Transverse colon (tissue), 4 donors: ENCODE results near the gene SHC2. TPM values are rescaled to one million over a fixed set of nuclear protein-coding genes. Genes with fewer than 3 reads are reported as not detected.
A peak's percentile ranks its signal among the peaks of the same experiment; 100 is the strongest.

Experiments used
- DNase-seq: peaks from one replicate; pipeline ENCODE4 v3.0.0-alpha.2; 2019
- H3K27ac ChIP-seq, 4 donors: fragments of 200-600 bp; sonication (generic); 2 replicates each; pipeline ENCODE4 v1.5.1; 2016 to 2018; ENCODE audit warnings: inconsistent platforms in 4 of 4
- H3K27me3 ChIP-seq: fragments of 200-600 bp; sonication (generic); 2 replicates; pipeline ENCODE4 v1.5.1; 2017; ENCODE audit warnings: inconsistent platforms
- H3K36me3 ChIP-seq, 4 donors: fragments of 200-600 bp; sonication (generic); 2 replicates each; pipeline ENCODE4 v1.5.1; 2017 to 2019; ENCODE audit warnings: inconsistent platforms in 4 of 4
- H3K4me1 ChIP-seq, 4 donors: fragments of 200-600 bp; sonication (generic); 2 replicates each; pipeline ENCODE4 v1.5.1; 2017 to 2020; ENCODE audit warnings: inconsistent platforms in 4 of 4
- H3K4me3 ChIP-seq, 4 donors: fragments of 200-600 bp; sonication (generic); 1 replicate in 1 of 4; 2 replicates in 3 of 4; pipeline versions ENCODE4 v1.5.1 to v1.6.1; 2017 to 2019; ENCODE audit warnings: inconsistent platforms in 4 of 4
- H3K9me3 ChIP-seq, 2 donors: fragments of 200-600 bp; sonication (generic); 2 replicates each; pipeline ENCODE4 v1.5.1; 2017 to 2019; ENCODE audit warnings: inconsistent platforms in 2 of 2
- EP300 ChIP-seq: sonication (generic); formaldehyde crosslinking; IDR thresholded peaks from one replicate; pipeline ENCODE4 v1.6.1; 2017; ENCODE audit warnings: antibody characterized with exemption, low read depth
- POLR2A ChIP-seq: fragments of 450-650 bp; IDR thresholded peaks from one replicate; pipeline ENCODE4 v1.6.1; 2016; ENCODE audit warnings: antibody characterized with exemption, mild to moderate bottlenecking, moderate library complexity
- POLR2AphosphoS5 ChIP-seq, 3 donors: sonication (generic); formaldehyde crosslinking; IDR thresholded peaks; one replicate each; pipeline ENCODE4 v1.6.1; 2016; ENCODE audit warnings: antibody characterized with exemption in 3 of 3
- WGBS, 2 donors: methylation state at CpG; one replicate each; pipeline ENCODE4 v1.1.5; 2018; ENCODE audit warnings: low coverage in 1 of 2; 5-methylcytosine and 5-hydroxymethylcytosine counted together
- in situ Hi-C, 4 donors: fragments of 200-750 bp; cut with MboI; loops; one replicate each; pipeline versions ENCODE4 v1.15.0 to v1.15.1; 2017; ENCODE audit warnings: low sequenced_read_pairs in 3 of 4, low pct_ligation_motif_present in 1 of 4, low pct_unique_long_range_greater_than_20kb in 1 of 4
- intact Hi-C: fragments of 100-400 bp; cut with DNase I; formaldehyde crosslinking; loops from one replicate; pipeline ENCODE4 v1.15.1; 2023; ENCODE audit warnings: low total_unique reads
- total RNA-seq, 4 donors: library from RNA; depleted of rRNA; stranded (reverse); fragments of >200 nt; gene quantifications; one replicate each; pipeline ENCODE4 v1.1.0, GENCODE V29; 2016
- TF ChIP-seq, protein P1 (sequence below), 5 experiments: fragments of 200-600 bp in 3 of 5; fragments of 450-650 bp in 2 of 5; sonication (generic) in 3 of 5; IDR thresholded peaks; 1 replicate in 2 of 5; 2 replicates in 3 of 5; pipeline ENCODE4 v1.5.1; 2016 to 2017; ENCODE audit warnings: antibody characterized with exemption in 5 of 5, inconsistent platforms in 3 of 5, mild to moderate bottlenecking in 2 of 5, moderate library complexity in 1 of 5

Gene SHC2
- total RNA-seq, 4 donors from 2014 or later = 6.3 to 30.3 (median 11.1) TPM

DNA sequence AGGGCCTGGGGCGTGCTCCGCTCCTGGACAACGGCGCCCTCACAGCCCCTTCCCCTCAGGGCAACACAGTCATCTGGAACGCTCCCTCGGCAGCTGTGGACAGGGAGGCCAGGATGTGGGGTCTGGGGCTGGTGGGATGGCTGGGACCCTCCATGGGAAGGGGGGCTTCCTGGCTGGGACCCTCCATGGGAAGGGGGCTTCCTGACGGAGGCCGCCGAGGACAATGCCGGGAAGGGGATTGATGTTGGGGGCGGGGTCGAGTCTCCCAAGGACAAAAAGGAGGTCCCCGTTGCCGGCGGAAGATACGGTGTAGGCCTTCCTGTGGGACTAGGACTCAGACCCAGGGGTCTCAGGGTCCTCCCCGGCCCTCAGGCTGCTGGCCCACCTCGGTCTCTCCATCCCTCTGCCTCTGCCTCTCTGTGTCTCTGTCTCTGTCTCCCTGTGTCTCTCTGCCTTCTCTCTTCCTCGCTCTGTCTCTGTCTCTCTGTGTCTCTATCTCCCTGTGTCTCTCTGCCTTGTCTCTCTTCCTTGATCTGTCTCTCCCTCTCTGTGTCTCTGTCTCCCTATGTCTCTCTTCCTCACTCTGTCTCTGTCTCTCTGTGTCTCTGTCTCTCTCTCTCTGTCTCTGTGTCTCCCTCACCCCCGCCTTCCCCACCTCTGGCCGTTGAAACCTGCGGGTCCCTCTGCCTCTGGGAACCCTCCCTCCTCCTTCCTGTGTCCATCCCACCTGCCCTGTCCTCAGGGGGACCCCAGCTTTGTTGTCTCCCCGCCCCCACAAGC lies 32.7 kb upstream of the SHC2 start:
- DNase-seq = no peak
- intact Hi-C loops = no loop called here
- TF ChIP-seq POLR2A (no peak), EP300 (no peak), POLR2AphosphoS5 (IDR thresholded peaks at IDR 0.05) (no peak)
- TF ChIP-seq, protein P1, sequence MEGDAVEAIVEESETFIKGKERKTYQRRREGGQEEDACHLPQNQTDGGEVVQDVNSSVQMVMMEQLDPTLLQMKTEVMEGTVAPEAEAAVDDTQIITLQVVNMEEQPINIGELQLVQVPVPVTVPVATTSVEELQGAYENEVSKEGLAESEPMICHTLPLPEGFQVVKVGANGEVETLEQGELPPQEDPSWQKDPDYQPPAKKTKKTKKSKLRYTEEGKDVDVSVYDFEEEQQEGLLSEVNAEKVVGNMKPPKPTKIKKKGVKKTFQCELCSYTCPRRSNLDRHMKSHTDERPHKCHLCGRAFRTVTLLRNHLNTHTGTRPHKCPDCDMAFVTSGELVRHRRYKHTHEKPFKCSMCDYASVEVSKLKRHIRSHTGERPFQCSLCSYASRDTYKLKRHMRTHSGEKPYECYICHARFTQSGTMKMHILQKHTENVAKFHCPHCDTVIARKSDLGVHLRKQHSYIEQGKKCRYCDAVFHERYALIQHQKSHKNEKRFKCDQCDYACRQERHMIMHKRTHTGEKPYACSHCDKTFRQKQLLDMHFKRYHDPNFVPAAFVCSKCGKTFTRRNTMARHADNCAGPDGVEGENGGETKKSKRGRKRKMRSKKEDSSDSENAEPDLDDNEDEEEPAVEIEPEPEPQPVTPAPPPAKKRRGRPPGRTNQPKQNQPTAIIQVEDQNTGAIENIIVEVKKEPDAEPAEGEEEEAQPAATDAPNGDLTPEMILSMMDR (IDR thresholded peaks at IDR 0.05) = no peak
- in situ Hi-C loops = no loop called here
- no peak overlapping the region for H3K27ac ChIP-seq
- 54 to 74% methylated on average over 4 to 23 of the region's 23 CpGs for WGBS, 2 donors
- H3K4me1 ChIP-seq = peaks cover 4 to 30% (median 19%) of the 10 kb centered on the region in 4 donors
- no peaks in the 10 kb centered on the region for H3K36me3 ChIP-seq
- H3K9me3 ChIP-seq = no peaks in the 10 kb centered on the region
- no peak overlapping the region for H3K4me3 ChIP-seq
- peaks cover 30% of the 10 kb centered on the region for H3K27me3 ChIP-seq

DNA sequence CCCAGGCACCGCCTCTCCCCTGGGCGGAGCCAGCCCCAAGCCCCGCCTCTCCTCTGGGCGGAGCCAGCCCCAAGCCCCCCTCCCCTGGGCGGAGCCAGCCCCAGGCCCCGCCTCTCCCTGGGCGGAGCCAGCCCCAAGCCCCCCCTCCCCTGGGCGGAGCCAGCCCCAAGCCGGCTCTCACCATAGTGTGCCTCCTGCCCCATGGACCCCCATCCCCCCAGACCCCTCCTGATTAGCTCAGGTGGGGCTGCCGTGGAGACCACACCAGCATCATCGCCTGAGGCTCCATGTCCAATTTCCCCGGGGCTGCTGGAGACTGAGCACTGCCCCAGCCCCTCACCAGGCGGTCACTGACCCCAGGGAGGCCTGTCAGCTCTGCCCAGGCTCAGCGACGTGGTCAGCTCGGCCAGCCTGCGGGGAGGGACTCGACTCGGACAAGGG lies 31.3 kb upstream of the SHC2 start:
- intact Hi-C loops (no loop called here), in situ Hi-C loops (no loop called here)
- Histone ChIP-seq H3K9me3 (no peaks in the 10 kb centered on the region), H3K27me3 (peaks cover 15% of the 10 kb centered on the region), H3K4me1 (peaks cover 4 to 22% (median 12%) of the 10 kb centered on the region in 4 donors), H3K36me3 (no peaks in the 10 kb centered on the region), H3K4me3 (no peak overlapping the region), H3K27ac (no peak overlapping the region)
- TF ChIP-seq EP300 = no peak
- no peak for TF ChIP-seq POLR2AphosphoS5 (IDR thresholded peaks at IDR 0.05)
- TF ChIP-seq POLR2A = no peak
- TF ChIP-seq, protein P1 (IDR thresholded peaks at IDR 0.05) = no peak
- 75% methylated on average over 9 of the region's 19 CpGs; no CpG with 5 or more reads in 1 of the 2 donors for WGBS, 2 donors
- DNase-seq = no peak

DNA sequence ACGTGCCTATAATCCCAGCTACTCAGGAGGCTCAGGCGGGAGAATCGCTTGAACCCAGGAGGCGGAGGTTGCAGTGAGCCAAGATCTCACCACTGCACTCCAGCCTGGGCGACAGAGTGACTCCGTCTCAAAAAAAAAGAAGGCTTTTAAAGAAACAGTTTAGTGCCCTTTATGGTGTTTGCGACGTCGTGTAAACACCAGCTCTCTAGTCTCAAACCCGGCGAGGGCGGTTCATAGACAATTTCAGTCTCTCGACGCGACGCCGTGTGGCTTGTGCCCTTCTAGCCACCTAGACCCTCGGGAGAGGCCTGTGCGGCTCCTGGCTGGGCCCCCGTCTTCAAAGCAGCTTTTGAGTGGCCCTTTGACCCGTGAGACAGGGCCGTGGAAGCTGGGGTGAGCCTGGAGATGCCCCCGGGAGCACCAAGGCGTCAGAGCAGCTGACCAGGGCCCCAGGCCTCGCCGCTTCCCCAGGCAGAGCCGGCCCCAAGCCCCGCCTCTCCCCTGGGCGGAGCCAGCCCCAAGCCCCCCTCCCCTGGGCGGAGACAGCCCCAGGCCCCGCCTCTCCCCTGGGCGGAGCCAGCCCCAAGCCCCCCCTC lies 30.4 kb upstream of the SHC2 start:
- TF ChIP-seq, protein P1 (IDR thresholded peaks at IDR 0.05) = no peak
- TF ChIP-seq EP300 = no peak
- peak overlapping the region in 2 of 4 donors; percentile 3 to 21 for H3K27ac ChIP-seq
- peaks cover 16% of the 10 kb centered on the region for H3K27me3 ChIP-seq
- intact Hi-C loops (no loop called here), in situ Hi-C loops (no loop called here)
- peaks cover 4 to 21% (median 11%) of the 10 kb centered on the region in 4 donors for H3K4me1 ChIP-seq
- no peak overlapping the region for H3K4me3 ChIP-seq
- H3K36me3 ChIP-seq = no peaks in the 10 kb centered on the region
- DNase-seq = no peak
- 65% methylated on average over 23 of the region's 32 CpGs; no CpG with 5 or more reads in 1 of the 2 donors for WGBS, 2 donors
- H3K9me3 ChIP-seq = no peaks in the 10 kb centered on the region

DNA sequence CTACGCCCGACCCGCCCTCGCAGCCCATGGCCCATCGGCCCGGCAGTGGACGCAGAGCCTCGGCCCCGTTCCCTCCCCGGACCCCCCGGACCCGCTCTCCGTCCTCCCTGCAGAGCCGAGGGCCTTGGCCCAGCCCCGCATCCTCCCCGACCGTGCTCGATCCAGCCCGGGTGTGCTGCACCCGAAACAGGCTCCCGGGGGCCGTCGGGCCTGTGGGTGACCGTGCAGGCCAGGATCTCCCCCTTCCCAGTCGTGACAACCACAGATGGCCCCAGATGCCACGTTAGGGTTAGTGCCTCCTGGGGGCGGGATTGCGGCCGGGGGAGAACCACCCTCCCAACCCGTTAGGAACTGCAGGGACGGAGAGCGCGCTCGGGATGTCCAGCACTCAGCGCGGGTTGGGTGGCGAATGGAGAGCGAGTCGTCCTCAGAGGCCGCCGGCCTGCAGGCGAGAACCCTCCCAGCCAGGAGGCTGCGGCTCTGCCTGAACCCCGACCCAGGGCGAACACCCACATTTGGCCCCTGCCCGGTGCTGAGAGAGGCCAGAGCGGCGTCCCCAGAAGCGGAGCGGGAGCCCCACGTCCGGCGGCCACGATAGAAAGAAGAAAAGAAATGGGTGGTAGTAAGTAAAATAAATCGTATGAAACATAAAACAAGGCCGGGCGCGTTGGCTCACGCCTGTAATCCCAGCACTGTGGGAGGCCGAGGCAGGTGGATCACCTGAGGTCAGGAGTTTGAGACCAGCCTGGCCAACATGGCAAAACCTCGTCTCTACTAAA lies 28.8 kb upstream of the SHC2 start:
- no peaks in the 10 kb centered on the region for H3K36me3 ChIP-seq
- no peak for DNase-seq
- H3K9me3 ChIP-seq = no peaks in the 10 kb centered on the region
- intact Hi-C loops (loop anchor here (10.0 kb wide), 1 partner anchor 115 kb away; a partner anchor contains a TSS), in situ Hi-C loops (no loop called here)
- 63 to 64% methylated on average over 2 to 42 of the region's 61 CpGs for WGBS, 2 donors
- H3K27ac ChIP-seq = peak overlapping the region; percentile 93 to 98 (median 96)
- H3K4me1 ChIP-seq = peaks cover 4 to 16% (median 9%) of the 10 kb centered on the region in 4 donors
- peaks cover 23% of the 10 kb centered on the region for H3K27me3 ChIP-seq
- H3K4me3 ChIP-seq = peak overlapping the region; percentile 78 to 97 (median 92)
- TF ChIP-seq POLR2AphosphoS5 (IDR thresholded peaks at IDR 0.05) = no peak
- TF ChIP-seq, protein P1 (IDR thresholded peaks at IDR 0.05) = no peak
- no peak for TF ChIP-seq EP300
- TF ChIP-seq POLR2A = no peak
